Measurements from ENCODE around the gene BARX1. TPM values are rescaled to one million over a fixed set of nuclear protein-coding genes. Genes with fewer than 3 reads are reported as not detected.
A peak's percentile ranks its signal among the peaks of the same experiment; 100 is the strongest.
"Not testable (repeated sequence)": the region's sequence is repeated elsewhere in the genome, so short reads cannot be mapped to it uniquely, and the experiment has no call there.

BARX1 gene, protein sequence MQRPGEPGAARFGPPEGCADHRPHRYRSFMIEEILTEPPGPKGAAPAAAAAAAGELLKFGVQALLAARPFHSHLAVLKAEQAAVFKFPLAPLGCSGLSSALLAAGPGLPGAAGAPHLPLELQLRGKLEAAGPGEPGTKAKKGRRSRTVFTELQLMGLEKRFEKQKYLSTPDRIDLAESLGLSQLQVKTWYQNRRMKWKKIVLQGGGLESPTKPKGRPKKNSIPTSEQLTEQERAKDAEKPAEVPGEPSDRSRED
- not detected in 2 replicates for total RNA-seq (2014; rRNA removed; shearing (Covaris generic))

DNA sequence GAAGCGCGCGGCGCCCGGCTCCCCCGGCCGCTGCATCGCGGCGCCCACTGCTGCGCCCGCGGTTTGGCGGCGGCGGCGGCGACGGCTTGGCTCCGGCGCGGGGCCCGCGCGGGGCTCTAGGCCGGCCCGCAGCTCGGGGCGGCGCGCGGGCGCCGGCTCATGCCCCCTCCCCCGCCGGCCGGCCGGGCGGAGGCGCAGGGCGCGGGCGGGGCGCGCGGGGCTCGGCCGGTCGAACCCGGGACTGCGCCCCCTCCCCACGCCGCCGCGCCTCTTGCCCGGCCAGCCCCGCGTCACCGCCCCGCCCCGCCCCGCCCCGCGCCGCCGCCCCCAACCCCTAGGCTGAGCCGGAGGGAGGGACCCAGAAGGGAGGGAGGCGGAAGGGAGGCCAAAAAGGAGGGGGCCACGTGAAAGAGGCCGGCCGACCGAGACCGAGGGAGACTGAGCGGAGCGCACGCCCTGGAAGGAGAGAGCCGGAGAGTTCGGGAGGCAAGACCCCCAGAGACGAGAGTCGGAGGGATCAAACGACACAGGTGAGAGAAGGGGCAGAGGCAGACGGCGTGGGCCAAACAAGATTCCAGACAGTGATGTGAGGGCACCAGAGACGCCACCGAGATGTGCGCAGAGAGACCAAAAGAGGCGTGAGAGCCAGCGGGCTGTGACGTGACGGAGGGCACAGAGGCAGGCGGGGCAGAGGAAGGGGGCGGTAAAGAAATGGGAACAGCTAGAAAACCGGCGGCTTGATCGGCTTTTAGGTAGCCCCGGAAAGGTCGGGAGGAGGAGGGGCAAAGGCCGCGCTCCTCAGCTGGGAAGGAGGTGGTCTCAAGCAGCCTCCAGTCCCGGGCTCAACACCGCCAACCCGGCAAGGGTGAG lies at the start of gene BARX1:
TSS of gene BARX1 (minus strand) at position 245 of the 870 bp plus-strand sequence. CDS start at position 36, 209 bp downstream.
- in situ Hi-C loops (cut with HindIII; ENCODE audit: low sequenced_read_pairs): no loop called here
- no peak for DNase-seq (ENCODE audit: low spot score)

DNA sequence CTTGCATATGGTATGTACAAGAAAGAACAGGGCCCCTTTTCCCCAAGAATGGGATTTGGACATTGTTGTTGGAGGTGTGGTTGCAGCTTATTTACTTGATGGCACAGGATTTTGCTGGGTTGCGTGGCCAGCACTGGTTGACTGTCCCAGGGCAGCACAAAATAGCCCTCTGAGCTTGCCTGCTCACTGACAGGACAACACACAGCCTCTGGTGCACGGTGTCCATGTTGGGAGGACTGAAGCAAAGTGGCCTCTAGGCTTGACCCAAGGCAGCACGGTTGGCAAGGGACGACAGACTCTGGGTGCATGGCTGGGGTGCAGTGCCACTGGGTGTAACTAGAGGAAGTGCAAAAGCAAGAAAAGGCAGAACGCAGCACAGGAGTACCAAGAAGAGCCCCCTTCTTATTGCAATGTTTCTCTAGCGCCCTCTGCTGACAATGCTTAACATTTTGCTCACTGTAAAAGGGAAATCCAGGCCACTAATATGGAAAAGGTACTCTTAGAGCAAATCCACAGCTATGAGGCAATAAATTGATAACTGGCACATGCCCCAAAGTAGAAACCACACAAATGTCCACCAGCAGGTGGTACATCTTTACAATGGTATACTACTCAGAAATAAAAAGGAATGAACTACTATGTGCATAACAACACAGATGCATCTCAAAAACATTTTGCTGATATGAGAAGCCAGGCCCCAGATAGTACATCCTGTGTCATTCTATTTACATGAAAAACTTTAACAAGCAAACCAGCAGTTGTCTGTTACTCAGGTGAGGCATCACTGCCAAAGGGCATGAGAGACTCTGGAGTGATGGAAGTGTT lies 47.4 kb upstream of the BARX1 start:
- DNase-seq (ENCODE audit: low spot score): peak; percentile 36
- in situ Hi-C loops (cut with HindIII; ENCODE audit: low sequenced_read_pairs): no loop called here

DNA sequence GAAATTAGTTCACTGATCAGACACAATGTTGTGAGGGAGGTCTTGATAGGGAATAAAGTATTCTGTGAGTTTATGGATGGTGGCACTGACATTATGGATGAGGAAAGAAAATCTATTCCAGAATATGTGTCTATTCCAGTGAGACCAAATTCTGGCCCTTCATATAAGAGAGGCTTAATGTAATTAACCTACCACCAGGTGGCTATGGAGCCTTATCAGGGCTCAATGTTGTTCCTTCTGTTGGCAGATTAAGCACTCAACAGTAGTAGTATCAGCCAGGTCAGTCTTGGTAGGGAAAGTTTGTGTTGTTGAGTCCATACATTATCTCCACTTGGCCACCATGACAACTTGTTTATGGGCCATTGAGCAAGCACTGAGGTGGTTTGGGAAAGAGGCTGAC lies 41.7 kb upstream of the BARX1 start:
- DNase-seq (ENCODE audit: low spot score): no peak
- in situ Hi-C loops (cut with HindIII; ENCODE audit: low sequenced_read_pairs): loop anchor here (25.0 kb wide), 1 partner anchor 310 kb away; no protein-coding TSS in a partner anchor

DNA sequence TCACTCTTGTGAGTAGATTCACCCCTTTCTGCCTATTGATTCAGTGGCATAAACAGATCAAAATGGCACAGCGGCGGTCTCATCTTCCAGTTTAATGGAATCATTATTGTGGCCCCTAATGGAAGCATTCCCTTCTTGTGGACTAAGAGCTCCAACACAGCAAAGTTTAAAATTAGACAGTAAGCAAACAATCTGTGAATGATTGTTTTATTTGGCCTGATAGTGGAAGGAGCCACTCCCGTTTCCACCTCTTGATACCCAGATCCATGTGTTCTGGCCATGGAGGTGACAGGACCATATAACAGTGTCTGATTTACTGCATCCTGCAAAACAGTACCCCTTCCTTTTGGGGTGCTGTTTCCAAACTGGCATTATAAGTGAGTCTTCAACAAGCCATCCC lies 41.2 kb upstream of the BARX1 start:
- in situ Hi-C loops (cut with HindIII; ENCODE audit: low sequenced_read_pairs): loop anchor here (25.0 kb wide), 1 partner anchor 309 kb away; no protein-coding TSS in a partner anchor
- DNase-seq (ENCODE audit: low spot score): no peak

DNA sequence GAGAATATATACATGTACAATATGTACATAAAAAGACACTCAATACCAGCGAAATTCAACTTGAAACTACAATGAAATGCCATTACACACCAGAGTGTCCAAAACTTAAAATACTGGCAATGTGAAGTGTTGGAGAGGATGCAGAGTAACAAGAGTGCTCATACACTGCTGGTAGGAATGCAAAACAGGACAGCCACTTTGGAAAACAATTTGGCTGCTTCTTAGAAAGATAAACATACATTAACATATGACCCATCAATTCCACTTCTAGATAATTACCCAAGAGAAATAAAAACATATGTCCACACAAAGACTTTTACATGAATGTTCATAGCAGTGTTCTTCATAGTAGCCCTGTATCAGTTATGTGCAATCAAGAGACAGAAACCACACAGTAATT lies 39.4 kb upstream of the BARX1 start:
- no peak for DNase-seq (ENCODE audit: low spot score)
- in situ Hi-C loops (cut with HindIII; ENCODE audit: low sequenced_read_pairs): loop anchor here (25.0 kb wide), 1 partner anchor 307 kb away; no protein-coding TSS in a partner anchor

DNA sequence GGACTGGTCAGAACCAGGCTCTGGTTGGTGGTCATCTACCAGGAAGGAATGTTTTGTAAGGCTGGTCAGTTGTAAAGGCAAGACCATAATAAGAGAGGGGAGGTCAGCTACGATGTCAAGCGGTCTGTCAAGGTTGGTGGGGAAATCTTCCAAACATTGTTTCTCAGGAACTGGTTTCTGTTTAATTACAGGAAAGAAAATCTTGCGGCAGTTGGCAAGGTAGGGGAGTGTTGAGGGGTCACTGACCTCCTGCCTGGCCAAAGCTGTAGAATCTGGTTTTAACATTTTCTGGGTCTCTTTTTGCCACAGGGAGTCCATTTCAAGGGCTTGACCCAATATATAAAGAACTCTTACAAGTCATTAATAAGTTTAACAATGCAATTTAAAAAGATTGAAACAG lies 39.0 kb upstream of the BARX1 start:
- DNase-seq (ENCODE audit: low spot score): no peak
- in situ Hi-C loops (cut with HindIII; ENCODE audit: low sequenced_read_pairs): loop anchor here (25.0 kb wide), 1 partner anchor 307 kb away; no protein-coding TSS in a partner anchor

DNA sequence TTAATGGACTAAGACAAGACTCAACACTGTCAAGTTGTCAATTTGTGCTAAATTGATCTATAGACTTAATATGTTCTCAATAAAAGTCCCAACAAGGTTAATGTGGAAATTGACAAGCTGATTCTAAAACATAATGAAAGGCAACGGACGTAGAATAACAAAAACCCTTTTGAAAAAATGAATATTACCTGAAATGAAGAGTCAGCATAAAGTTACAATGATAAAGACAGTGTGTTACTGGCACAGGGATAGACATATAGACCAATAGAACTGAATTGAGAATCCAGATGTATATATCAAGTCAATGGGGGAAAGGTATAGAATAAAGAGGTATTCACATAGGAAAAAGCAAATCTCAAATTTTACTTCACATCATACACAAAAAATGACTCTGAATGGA lies 37.7 kb upstream of the BARX1 start:
- in situ Hi-C loops (cut with HindIII; ENCODE audit: low sequenced_read_pairs): loop anchor here (25.0 kb wide), 1 partner anchor 306 kb away; no protein-coding TSS in a partner anchor
- no peak for DNase-seq (ENCODE audit: low spot score)

DNA sequence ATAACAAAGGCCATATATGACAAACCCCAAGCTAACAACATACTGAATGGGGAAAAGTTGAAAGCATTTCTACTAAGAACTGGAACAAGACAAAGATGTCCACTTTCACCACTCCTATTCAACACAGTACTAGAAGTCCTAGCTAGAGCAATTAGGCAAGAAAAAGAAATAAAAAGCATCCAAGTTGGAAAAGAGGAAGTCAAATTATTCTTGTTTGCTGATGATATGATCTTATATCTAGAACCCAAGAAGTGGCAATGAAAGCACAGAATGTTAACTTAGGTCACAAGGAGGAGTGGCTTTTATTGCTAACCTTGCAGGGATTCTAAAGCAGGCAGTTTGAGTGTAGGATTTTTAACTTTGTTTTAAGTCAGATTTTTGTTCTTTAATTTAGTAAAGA lies 35.3 kb upstream of the BARX1 start:
- DNase-seq (ENCODE audit: low spot score): no peak
- in situ Hi-C loops (cut with HindIII; ENCODE audit: low sequenced_read_pairs): loop anchor here (25.0 kb wide), 1 partner anchor 303 kb away; no protein-coding TSS in a partner anchor

DNA sequence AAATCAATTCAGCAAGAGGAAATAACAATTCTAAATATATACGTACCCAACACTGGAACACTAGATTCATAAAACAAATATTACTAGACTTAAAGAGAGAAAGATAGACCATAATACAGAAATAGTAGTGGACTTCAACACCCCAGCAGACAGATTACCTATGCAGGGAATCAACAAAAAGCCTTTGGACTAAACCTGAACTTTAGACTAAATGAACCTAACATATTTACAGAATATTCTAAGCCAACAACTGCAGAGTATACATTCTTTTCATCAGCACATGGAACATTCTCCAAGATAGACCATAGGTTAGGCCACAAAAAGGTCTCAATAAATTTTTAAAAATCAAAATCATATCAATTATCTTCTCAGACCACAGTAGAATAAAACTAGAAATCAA lies 32.9 kb upstream of the BARX1 start:
- in situ Hi-C loops (cut with HindIII; ENCODE audit: low sequenced_read_pairs): loop anchor here (25.0 kb wide), 1 partner anchor 301 kb away; no protein-coding TSS in a partner anchor
- no peak for DNase-seq (ENCODE audit: low spot score)

DNA sequence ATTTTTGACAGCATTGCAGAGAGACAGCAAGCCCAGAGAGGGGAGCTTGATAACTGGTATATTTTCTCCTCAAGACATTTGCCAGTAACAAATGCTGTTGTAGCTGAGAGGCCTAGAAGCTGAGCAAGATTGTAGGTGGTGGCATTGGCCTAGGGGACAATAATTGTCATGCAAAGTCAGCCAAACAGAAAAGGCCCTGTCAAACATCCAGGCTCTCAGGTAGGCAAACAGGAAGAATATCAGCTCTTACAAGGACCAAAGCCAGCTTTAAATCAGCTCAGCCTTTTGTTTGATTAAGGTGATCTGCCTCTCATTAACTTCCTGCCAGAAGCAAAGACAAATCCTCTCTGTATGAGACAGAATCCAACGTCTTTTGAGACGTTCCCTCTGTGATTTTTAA lies 29.7 kb upstream of the BARX1 start:
- no peak for DNase-seq (ENCODE audit: low spot score)
- in situ Hi-C loops (cut with HindIII; ENCODE audit: low sequenced_read_pairs): loop anchor here (25.0 kb wide), 1 partner anchor 298 kb away; no protein-coding TSS in a partner anchor

DNA sequence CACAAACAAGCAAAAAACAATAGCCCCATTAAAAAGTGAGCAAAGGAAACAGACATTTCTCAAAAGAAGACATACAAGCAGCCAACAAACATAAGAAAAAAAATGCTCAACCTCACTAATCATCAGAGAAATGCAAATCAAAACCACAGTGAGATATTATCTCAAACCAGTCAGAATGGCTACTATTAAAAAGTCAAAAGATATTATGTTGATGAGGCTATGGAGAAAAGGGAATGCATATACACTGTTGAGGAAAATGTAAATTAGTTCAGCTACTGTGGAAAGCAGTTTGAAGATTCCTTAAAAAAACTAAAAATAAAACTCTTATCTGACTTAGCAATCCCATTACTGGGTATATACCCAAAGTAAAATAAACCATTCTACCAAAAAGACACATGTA lies 28.7 kb upstream of the BARX1 start:
- in situ Hi-C loops (cut with HindIII; ENCODE audit: low sequenced_read_pairs): loop anchor here (25.0 kb wide), 1 partner anchor 297 kb away; no protein-coding TSS in a partner anchor
- no peak for DNase-seq (ENCODE audit: low spot score)

DNA sequence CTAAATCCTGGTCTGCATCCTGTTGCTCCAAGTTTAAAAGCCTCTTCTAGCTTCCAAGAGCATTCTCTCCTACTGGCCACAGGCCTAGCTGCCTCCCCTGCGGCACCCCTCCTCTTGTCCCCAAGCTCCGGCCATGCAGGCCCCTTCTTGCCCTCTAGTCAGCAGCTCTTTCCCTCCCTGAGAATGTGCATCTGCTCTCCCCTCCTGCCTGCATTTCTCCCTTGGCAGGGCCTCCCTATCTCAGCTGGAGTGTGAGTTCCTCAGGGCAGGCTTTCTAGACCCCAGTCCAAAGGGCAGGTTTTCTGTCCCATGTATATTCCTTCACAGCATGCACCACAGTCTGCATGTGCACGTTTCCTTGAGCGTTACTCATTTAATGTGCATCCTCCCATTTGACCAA lies 24.6 kb upstream of the BARX1 start:
- in situ Hi-C loops (cut with HindIII; ENCODE audit: low sequenced_read_pairs): loop anchor here (25.0 kb wide), 1 partner anchor 292 kb away; no protein-coding TSS in a partner anchor
- no peak for DNase-seq (ENCODE audit: low spot score)

DNA sequence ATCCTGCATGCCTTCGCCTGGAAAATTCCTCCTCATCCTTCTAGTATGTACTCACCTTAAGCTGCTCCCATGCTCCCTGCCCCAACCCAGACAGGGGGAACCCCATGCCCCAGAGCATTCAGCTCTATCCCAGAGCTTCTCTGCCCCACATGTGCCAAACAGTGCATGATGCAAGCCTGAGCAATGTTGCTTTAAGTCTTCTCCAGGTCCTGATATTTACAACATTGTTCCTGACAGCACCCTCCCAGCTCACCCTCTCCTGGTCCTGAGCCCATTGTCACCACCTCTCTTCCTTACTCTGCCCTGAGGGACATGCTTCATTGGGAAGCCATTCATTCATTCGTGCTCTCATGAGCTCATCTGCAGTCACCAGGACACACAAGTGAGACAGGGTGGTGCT lies 23.4 kb upstream of the BARX1 start:
- in situ Hi-C loops (cut with HindIII; ENCODE audit: low sequenced_read_pairs): loop anchor here (25.0 kb wide), 1 partner anchor 291 kb away; no protein-coding TSS in a partner anchor
- DNase-seq (ENCODE audit: low spot score): no peak

DNA sequence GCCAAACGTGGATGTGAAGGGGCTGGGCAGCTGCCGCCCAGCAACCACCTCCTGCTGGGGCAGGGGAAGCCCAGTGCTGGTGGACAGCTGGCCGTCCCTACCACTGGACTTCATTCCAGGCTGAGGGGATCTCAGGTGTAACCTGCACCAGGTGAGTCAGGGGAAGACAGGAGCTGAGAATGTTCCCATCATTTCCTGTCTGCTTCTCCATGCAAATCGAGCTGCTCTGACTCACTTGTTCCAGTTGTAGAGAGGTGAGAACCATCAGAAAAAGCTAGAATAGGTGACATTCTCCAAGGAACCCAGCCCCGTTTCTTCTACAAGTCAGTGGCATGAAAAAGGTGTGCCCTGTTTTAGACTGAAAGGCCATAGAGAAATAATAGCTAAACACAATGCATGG lies 21.8 kb upstream of the BARX1 start:
- no peak for DNase-seq (ENCODE audit: low spot score)

DNA sequence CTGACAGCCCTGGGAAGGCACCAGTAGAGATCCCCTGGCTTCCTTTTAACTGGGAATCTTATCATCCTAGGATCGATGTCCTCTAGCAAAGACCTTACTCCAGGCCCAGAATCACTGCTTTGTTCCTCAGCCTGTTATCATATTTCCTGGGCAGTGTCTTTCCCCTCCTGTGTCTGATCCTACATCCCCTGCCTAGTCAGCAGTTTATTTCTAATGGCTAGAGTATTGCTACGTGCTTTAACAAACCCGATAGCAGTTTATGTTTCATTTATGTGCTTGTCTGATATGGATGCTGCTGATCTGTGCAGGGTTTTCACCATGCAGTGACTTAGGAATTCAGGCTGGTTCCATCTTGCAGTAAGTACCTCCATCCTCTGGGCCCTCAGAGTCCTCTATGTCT lies 20.9 kb upstream of the BARX1 start:
- in situ Hi-C loops (cut with HindIII; ENCODE audit: low sequenced_read_pairs): loop anchor here (25.0 kb wide), 1 partner anchor 289 kb away; no protein-coding TSS in a partner anchor
- DNase-seq (ENCODE audit: low spot score): no peak

More for the DNA sequence above, 21.8 kb upstream of the BARX1 start:
- in situ Hi-C loops (cut with HindIII; ENCODE audit: low sequenced_read_pairs): loop anchor here (25.0 kb wide), 1 partner anchor 290 kb away; no protein-coding TSS in a partner anchor

DNA sequence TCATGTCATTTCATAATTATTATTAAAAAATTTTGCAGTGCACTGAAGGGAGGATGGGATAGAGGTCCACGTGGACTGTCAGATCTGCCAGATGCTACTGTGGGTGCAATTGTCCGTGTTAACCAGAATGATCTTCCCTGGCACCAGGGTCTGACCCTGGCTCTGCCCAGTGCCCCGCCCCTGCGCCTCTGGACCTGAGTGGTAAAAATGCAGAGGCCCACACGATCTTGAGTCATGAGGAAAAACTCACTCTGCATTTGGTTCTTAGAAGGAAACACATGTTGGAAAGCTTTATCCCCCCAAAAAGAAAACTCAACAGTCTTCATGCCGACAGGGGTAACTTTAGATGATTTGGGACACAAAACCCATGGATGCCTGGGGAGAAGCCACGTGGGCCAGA lies 20.1 kb upstream of the BARX1 start:
- DNase-seq (ENCODE audit: low spot score): no peak
- in situ Hi-C loops (cut with HindIII; ENCODE audit: low sequenced_read_pairs): loop anchor here (25.0 kb wide), 1 partner anchor 288 kb away; no protein-coding TSS in a partner anchor

DNA sequence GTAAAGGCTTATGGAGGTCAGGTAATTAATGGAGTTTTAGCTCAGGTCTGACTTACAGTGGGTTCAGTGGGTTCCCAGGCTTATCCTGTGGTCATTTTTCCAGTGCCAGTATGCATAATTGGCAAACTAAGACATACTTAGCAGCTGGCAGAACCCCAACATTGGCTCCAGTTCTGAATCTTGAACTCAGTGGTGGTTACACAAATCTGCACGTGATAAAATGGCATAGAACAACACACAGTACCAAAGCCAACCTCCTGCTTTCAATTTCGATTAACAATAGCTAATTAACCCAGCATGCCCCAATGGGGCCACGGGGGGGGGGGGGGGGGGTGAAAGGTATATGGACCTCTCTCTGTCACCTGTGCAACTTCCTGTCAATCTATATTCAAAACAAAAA lies 19.0 kb upstream of the BARX1 start:
- in situ Hi-C loops (cut with HindIII; ENCODE audit: low sequenced_read_pairs): no loop called here
- DNase-seq (ENCODE audit: low spot score): no peak

DNA sequence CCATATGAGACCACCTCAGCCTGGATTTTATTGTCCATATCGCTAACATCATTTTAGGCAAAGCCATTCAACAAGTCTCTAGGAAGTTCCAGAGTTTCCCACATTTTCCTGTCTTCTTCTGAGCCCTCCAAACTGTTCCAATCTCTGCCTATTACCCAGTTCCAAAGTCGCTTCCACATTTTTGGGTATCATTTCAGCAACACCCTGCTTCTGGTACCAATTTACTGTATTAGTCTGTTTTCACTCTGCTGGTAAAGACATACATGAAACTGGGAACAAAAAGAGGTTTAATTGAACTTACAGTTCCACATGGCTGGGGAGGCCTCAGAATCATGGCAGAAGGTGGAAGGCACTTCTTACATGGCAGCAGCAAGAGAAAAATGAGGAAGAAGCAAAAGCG lies 17.5 kb upstream of the BARX1 start:
- DNase-seq (ENCODE audit: low spot score); in situ Hi-C loops (cut with HindIII; ENCODE audit: low sequenced_read_pairs): not testable (repeated sequence)

DNA sequence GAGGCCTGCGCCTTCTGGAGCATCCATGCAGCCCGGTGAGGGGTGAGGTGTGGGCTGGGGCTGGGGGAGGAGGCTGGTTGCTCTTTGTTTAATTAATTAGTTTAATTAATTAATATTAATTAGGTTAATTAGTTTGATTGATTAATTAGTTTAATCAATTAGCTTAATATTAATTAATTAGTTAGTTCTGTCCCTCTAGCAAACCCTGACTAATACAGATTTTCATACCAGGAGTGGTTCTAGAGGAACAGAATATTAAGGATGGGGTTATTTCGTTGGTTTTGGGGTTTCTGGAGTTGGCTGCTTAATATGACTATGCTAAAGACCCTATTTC lies 14.1 kb upstream of the BARX1 start:
- no peak for DNase-seq (ENCODE audit: low spot score)
- in situ Hi-C loops (cut with HindIII; ENCODE audit: low sequenced_read_pairs): no loop called here

Measured in G401 (cell line).